Ectodermal cell (in vitro differentiated cells): Measurements from ENCODE around the gene MAD1L1.
A peak's percentile ranks its signal among the peaks of the same experiment; 100 is the strongest.

Source experiments
- H3K27ac ChIP-seq: 2 replicates; pipeline ENCODE4 v1.7.0; 2013; ENCODE audit warnings: mild to moderate bottlenecking, low read depth, low read length; ENCODE audit not compliant: insufficient read depth, poor library complexity, severe bottlenecking
- H3K27me3 ChIP-seq: 2 replicates; pipeline ENCODE4 v1.7.0; 2013; ENCODE audit warnings: mild to moderate bottlenecking, low read length; ENCODE audit not compliant: insufficient read depth, control insufficient read depth, poor library complexity, severe bottlenecking
- H3K36me3 ChIP-seq: one replicate; pipeline ENCODE4 v1.7.0; 2013; ENCODE audit warnings: low read length; ENCODE audit not compliant: control insufficient read depth, insufficient read depth
- H3K4me1 ChIP-seq: one replicate; pipeline ENCODE4 v1.7.0; 2013; ENCODE audit warnings: low read length; ENCODE audit not compliant: control insufficient read depth, insufficient read depth
- H3K4me3 ChIP-seq: 2 replicates; pipeline ENCODE4 v1.7.0; 2013; ENCODE audit warnings: low read depth, low read length, control low read depth; ENCODE audit not compliant: insufficient read depth
- H3K9me3 ChIP-seq: 2 replicates; pipeline ENCODE4 v1.7.0; 2013; ENCODE audit warnings: mild to moderate bottlenecking, low read length, moderate library complexity; ENCODE audit not compliant: control insufficient read depth
- WGBS, 2 experiments: methylation state at CpG; one replicate each; pipeline ENCODE4 v1.1.7; 2013; ENCODE audit warnings: missing lambda C conversion rate in 2 of 2; 5-methylcytosine and 5-hydroxymethylcytosine counted together

The MAD1L1 gene

DNA sequence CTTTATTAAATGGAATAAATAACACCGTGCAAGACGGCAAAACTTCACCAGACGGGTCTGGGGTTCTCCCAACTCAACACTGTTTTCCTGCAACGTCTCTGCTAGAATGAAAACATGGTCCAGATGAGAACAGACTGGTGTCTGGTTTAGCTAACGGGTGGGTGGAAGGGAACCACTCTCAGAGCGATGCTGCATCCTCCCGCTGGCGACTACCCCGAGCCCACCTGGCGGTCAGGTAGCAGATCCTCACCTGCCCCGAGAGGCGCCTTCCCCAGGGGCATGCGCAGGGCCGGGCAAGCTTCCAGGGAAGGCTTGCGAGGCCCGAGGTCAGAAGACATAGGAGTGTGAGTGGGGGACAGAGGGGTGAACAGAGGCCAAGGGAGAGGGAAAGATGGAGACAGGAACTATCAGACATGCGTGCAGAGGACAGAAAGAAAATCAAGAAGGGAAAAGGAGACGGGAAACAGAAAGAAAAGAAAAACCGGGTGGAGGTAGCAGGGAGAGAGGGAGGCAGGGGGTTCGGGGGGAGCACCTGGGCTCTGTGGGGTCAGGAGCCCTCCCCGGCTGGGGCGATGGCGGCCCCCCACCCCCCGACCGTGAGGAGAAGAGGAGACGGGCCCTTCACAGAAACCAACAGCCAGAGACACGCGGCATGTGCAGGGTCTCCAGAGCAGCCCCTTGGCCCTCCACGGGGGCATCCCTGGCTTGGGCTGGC is 222.0 kb downstream of the MAD1L1 start:
- Histone ChIP-seq H3K9me3 (no peaks in the 10 kb centered on the region), H3K27ac (no peak overlapping the region), H3K36me3 (no peaks in the 10 kb centered on the region), H3K4me1 (peaks cover 12% of the 10 kb centered on the region), H3K27me3 (no peaks in the 10 kb centered on the region), H3K4me3 (no peak overlapping the region)
- 95 to 96% methylated on average over 29 of the region's 29 CpGs for WGBS, 2 experiments

DNA sequence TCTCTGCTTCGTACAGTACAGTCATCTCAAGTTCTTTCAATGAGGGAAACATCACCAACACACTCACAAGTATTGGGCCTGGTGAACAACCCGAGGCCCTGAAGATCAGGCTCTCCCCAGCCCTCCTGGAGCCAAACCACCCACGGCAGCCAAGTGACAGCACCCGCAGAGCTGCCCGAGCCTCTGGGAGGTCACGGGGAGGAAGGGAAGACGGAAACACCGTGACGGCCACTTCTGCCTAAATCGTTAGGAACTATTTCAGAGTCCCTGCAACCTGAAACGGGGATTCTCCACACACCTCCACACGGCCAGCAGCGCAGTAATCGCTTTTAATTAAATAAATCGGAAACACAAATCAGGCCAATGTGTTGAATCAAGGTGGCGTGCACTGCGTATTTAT is 222.6 kb downstream of the MAD1L1 start:
- Histone ChIP-seq H3K36me3 (no peaks in the 10 kb centered on the region), H3K9me3 (no peaks in the 10 kb centered on the region), H3K27me3 (no peaks in the 10 kb centered on the region), H3K4me3 (no peak overlapping the region), H3K4me1 (peaks cover 12% of the 10 kb centered on the region), H3K27ac (no peak overlapping the region)
- WGBS, 2 experiments: 91 to 96% methylated on average over 17 of the region's 17 CpGs

DNA sequence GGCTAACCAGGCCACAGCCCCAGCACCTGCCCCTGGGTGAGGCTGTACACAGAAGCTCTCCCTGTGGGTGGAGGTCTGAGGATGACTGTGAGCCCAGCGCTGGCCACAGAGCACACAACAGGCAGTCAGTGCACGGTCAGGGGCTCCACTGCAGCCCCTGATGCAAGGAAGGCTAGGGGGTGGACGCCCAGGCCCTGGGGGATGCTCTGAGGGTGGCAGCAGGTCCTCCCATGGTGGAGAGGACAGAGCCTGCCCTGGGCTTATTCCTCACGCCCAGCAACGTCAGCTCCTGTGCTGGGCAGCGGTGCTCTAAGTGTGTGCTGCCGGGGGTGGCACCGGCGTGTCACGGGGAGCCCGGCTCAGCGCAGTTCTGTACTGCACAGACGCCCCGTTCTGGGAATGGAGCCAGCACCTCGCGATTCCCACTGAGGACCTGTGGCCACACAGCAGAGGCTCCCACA is 223.2 kb downstream of the MAD1L1 start:
- Histone ChIP-seq H3K9me3 (no peaks in the 10 kb centered on the region), H3K27me3 (no peaks in the 10 kb centered on the region), H3K27ac (no peak overlapping the region), H3K4me1 (peaks cover 12% of the 10 kb centered on the region), H3K4me3 (no peak overlapping the region), H3K36me3 (no peaks in the 10 kb centered on the region)
- 94 to 96% methylated on average over 16 of the region's 16 CpGs for WGBS, 2 experiments

- WGBS, 2 experiments: 95 to 96% methylated on average over 25 of the region's 25 CpGs
- Histone ChIP-seq H3K4me1 (peaks cover 12% of the 10 kb centered on the region), H3K4me3 (no peak overlapping the region), H3K27ac (no peak overlapping the region), H3K36me3 (no peaks in the 10 kb centered on the region), H3K9me3 (no peaks in the 10 kb centered on the region), H3K27me3 (no peaks in the 10 kb centered on the region)
These were observed 223.7 kb downstream of the MAD1L1 start for GRCh38 chr7:2008936-2009540.

DNA sequence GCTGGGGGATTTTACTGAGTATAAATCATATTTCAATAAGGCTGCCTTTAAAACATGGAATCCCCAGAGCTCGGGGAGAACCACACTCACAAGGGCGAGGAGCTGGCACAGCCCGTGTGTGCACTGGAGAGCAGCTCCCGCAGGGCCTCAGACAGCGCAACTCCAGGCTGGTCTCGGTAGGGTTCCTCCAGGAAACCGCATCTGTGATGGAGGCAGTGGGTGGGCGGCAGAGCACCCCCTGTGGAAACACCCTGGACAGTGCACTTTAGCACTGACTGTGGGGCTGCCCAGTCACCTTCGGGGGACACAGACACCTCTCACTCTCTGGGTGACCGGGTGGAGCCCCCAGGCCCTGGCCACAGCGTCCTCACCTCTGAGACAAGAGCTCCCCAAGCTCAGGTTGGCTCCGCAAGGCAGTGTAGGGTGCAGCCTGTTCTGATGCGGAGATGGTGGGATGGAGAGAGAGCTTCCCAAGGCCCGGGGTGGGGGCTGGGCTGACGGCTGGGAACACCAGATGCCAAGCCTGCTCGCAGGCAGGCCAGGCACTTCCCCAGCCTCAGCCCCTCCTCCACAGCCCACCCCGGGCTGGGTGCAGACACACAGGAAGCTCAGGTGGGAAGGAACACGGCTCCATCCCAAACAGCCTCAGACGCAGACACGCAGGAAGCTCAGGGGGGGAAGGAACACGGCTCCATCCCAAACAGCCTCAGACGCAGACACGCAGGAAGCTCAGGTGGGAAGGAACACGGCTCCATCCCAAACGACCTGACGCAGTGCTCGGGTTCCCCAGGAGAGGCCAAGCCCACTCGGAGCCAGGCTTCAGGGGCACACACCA is 224.4 kb downstream of the MAD1L1 start:
- no peaks in the 10 kb centered on the region for H3K36me3 ChIP-seq

DNA sequence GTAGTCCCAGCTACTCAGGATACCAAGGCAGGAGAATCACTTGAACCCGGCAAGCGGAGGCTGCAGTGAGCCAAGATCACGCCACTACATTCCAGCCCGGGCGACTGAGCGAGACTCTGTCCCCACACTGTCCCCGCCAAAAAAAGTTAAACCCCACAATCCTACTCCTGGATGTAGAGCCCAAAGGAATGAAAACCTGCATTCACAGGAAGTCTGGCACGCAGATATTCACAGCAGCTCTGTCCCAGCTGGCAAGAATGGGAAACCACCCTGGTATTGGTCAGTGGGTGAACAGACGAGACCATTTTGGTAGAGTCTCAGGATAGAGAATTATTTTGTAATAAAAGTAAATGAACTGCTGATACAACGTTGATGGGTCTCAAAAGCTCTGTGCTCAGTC is 225.2 kb downstream of the MAD1L1 start:
- no peak overlapping the region for H3K27ac ChIP-seq
- H3K9me3 ChIP-seq: no peaks in the 10 kb centered on the region
- 95% methylated on average over 10 of the region's 10 CpGs for WGBS, 2 experiments
- no peaks in the 10 kb centered on the region for H3K27me3 ChIP-seq
- no peaks in the 10 kb centered on the region for H3K36me3 ChIP-seq
- H3K4me1 ChIP-seq: peaks cover 14% of the 10 kb centered on the region
- H3K4me3 ChIP-seq: no peak overlapping the region

More for the DNA sequence above, 224.4 kb downstream of the MAD1L1 start:
- 89 to 91% methylated on average over 28 of the region's 28 CpGs for WGBS, 2 experiments
- no peak overlapping the region for H3K4me3 ChIP-seq
- no peak overlapping the region for H3K27ac ChIP-seq
- H3K4me1 ChIP-seq: peaks cover 12% of the 10 kb centered on the region
- H3K27me3 ChIP-seq: no peaks in the 10 kb centered on the region
- H3K9me3 ChIP-seq: no peaks in the 10 kb centered on the region

GRCh38 chr7:2006921-2007381 is 225.8 kb downstream of the MAD1L1 start:
- Histone ChIP-seq H3K4me1 (peaks cover 16% of the 10 kb centered on the region), H3K27ac (peak overlapping the region; percentile 16), H3K36me3 (no peaks in the 10 kb centered on the region), H3K27me3 (no peaks in the 10 kb centered on the region), H3K9me3 (no peaks in the 10 kb centered on the region), H3K4me3 (no peak overlapping the region)
- 89 to 90% methylated on average over 22 of the region's 22 CpGs for WGBS, 2 experiments

DNA sequence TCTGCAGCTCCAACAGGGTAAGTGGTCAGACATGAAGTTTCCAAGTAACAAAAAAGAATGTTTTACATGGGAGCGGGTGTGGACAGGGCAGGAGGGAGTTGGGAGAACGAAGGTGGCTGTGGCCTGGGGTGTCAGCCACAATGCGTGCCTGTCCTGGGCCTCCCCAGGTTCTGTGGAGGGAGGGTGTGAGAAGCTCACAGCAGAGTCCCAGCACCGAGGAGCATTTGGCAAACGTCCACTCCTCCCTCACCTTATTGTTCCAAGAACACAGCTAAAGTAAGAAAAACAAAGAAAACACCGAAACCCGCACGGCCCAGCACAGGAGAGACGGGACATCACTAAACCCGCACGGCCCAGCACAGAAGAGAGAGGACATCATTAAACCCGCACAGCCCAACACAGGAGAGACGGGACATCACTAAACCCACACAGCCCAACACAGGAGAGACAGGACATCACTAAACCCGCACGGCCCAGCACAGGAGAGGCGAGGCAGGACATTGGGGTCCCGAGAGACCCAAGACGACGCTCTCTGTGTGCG is 226.4 kb downstream of the MAD1L1 start:
- no peak overlapping the region for H3K4me3 ChIP-seq
- H3K27ac ChIP-seq: no peak overlapping the region
- H3K36me3 ChIP-seq: no peaks in the 10 kb centered on the region
- 87 to 93% methylated on average over 20 of the region's 20 CpGs for WGBS, 2 experiments
- H3K27me3 ChIP-seq: no peaks in the 10 kb centered on the region
- H3K4me1 ChIP-seq: peaks cover 16% of the 10 kb centered on the region
- no peaks in the 10 kb centered on the region for H3K9me3 ChIP-seq

DNA sequence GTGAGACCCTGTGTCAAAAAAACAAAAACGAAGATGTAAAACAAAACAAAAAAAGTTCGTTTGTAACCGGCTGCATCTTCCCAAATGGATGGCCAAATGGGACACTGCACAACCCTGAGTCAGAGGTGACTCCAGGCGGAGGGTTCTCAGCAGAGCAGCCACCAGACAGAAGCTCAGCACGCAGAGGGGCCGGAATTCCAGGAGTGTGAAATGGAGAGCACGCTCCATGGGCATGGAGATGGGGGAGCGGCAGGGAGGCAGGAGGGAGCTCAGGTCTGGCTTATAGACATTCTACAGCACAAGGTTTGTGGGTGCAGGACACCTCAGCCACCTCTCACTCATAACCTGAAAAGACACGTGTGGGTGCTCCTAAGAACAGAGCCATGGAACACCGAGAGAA is 227.0 kb downstream of the MAD1L1 start:
- WGBS, 2 experiments: 94 to 95% methylated on average over 10 of the region's 10 CpGs
- no peak overlapping the region for H3K27ac ChIP-seq
- H3K36me3 ChIP-seq: no peaks in the 10 kb centered on the region
- H3K27me3 ChIP-seq: no peaks in the 10 kb centered on the region
- no peaks in the 10 kb centered on the region for H3K9me3 ChIP-seq
- peaks cover 16% of the 10 kb centered on the region for H3K4me1 ChIP-seq
- H3K4me3 ChIP-seq: no peak overlapping the region
